HepG2 (cell line): ENCODE data around the gene DHRS4L2. TPM values are rescaled to one million over a fixed set of nuclear protein-coding genes. Genes with fewer than 3 reads are reported as not detected.

Source experiments
- AGO1 ChIP-seq: fragments of 200-400 bp; formaldehyde crosslinking; IDR thresholded peaks from 2 replicates; pipeline ENCODE4 v1.6.1; 2017; ENCODE audit warnings: mild to moderate bottlenecking, low read depth, low read length, moderate library complexity; ENCODE audit not compliant: poor library complexity, severe bottlenecking
- ATAD3A ChIP-seq: sonication (generic); formaldehyde crosslinking; IDR thresholded peaks from 2 replicates; pipeline ENCODE4 v1.4.0; 2020; ENCODE audit warnings: missing genetic modification reagents
- ATF5 ChIP-seq: sonication (generic); formaldehyde crosslinking; IDR thresholded peaks from 2 replicates; pipeline ENCODE4 v1.4.0; 2020; ENCODE audit warnings: mild to moderate bottlenecking, low read depth, missing genetic modification reagents
- ELF1 ChIP-seq: sonication (generic); formaldehyde crosslinking; IDR thresholded peaks from 2 replicates; pipeline ENCODE4 v1.4.0; 2020; ENCODE audit warnings: missing genetic modification reagents
- ESRRA ChIP-seq: sonication (generic); formaldehyde crosslinking; IDR thresholded peaks from 2 replicates; pipeline ENCODE4 v1.5.1; 2020; ENCODE audit warnings: mild to moderate bottlenecking, low read depth, missing genetic modification reagents
- FLYWCH1 ChIP-seq: sonication (generic); formaldehyde crosslinking; IDR thresholded peaks from 2 replicates; pipeline ENCODE4 v1.8.1; 2023; ENCODE audit warnings: mild to moderate bottlenecking, missing genetic modification reagents
- HCFC1 ChIP-seq: fragments of 150-350 bp; IDR thresholded peaks from 2 replicates; pipeline ENCODE4 v1.6.1; 2014; ENCODE audit warnings: low read depth, low read length
- HMGA1 ChIP-seq: sonication (generic); formaldehyde crosslinking; conservative IDR thresholded peaks from 2 replicates; pipeline ENCODE4 v1.4.0; 2020; ENCODE audit warnings: missing genetic modification reagents
- JARID2 ChIP-seq: sonication (generic); formaldehyde crosslinking; IDR thresholded peaks from 2 replicates; pipeline ENCODE4 v1.8.1; 2023; ENCODE audit warnings: missing genetic modification reagents, inconsistent platforms; ENCODE audit not compliant: insufficient replicate concordance
- KLF11 ChIP-seq: IDR thresholded peaks from 2 replicates; pipeline ENCODE4 v1.6.1; 2016; ENCODE audit warnings: missing compliant biosample characterization
- MIXL1 ChIP-seq: IDR thresholded peaks from 2 replicates; pipeline ENCODE4 v1.6.1; 2016
- NBN ChIP-seq: fragments of 450-650 bp; conservative IDR thresholded peaks from 2 replicates; pipeline ENCODE4 v1.6.1; 2017
- NKX3-1 ChIP-seq: sonication (generic); formaldehyde crosslinking; IDR thresholded peaks from 2 replicates; pipeline ENCODE4 v1.5.0; 2020; ENCODE audit warnings: missing genetic modification reagents
- NPAS2 ChIP-seq: sonication (generic); formaldehyde crosslinking; IDR thresholded peaks from 2 replicates; pipeline ENCODE4 v1.8.0; 2022; ENCODE audit warnings: mild to moderate bottlenecking, missing genetic modification reagents, borderline replicate concordance
- ONECUT2 ChIP-seq: sonication (generic); formaldehyde crosslinking; IDR thresholded peaks from 2 replicates; pipeline ENCODE4 v1.4.0; 2020; ENCODE audit warnings: missing genetic modification reagents
- PATZ1 ChIP-seq: sonication (generic); formaldehyde crosslinking; IDR thresholded peaks from 2 replicates; pipeline ENCODE4 v1.4.0; 2020; ENCODE audit warnings: missing genetic modification reagents
- PHB2 ChIP-seq: fragments of 450-650 bp; IDR thresholded peaks from 2 replicates; pipeline ENCODE4 v1.6.1; 2018; ENCODE audit not compliant: partially characterized antibody
- PHF5A ChIP-seq: IDR thresholded peaks from one replicate; pipeline ENCODE4 v1.6.1; 2018; ENCODE audit warnings: low read depth, missing genetic modification reagents; ENCODE audit not compliant: unreplicated experiment
- SALL1 ChIP-seq: sonication (generic); formaldehyde crosslinking; IDR thresholded peaks from 2 replicates; pipeline ENCODE4 v1.8.0; 2022; ENCODE audit warnings: mild to moderate bottlenecking, missing genetic modification reagents
- TARDBP ChIP-seq: sonication (generic); formaldehyde crosslinking; IDR thresholded peaks from 2 replicates; pipeline ENCODE4 v1.8.0; 2022; ENCODE audit warnings: mild to moderate bottlenecking, missing genetic modification reagents
- TFDP2 ChIP-seq: sonication (generic); formaldehyde crosslinking; IDR thresholded peaks from 2 replicates; pipeline ENCODE4 v1.4.0; 2020; ENCODE audit warnings: missing genetic modification reagents
- YEATS2 ChIP-seq: sonication (generic); formaldehyde crosslinking; IDR thresholded peaks from 2 replicates; pipeline ENCODE4 v1.4.0; 2020; ENCODE audit warnings: missing genetic modification reagents, borderline replicate concordance
- ZBTB1 ChIP-seq: sonication (generic); formaldehyde crosslinking; IDR thresholded peaks from 2 replicates; pipeline ENCODE4 v1.4.0; 2020; ENCODE audit warnings: missing genetic modification reagents, borderline replicate concordance
- ZFYVE20 ChIP-seq: sonication (generic); formaldehyde crosslinking; IDR thresholded peaks from 2 replicates; pipeline ENCODE4 v1.8.0; 2023; ENCODE audit warnings: low read depth, mild to moderate bottlenecking, moderate library complexity, missing genetic modification reagents, borderline replicate concordance
- ZNF329 ChIP-seq: sonication (generic); formaldehyde crosslinking; IDR thresholded peaks from 2 replicates; pipeline ENCODE4 v1.9.0; 2021; ENCODE audit warnings: low read depth, mild to moderate bottlenecking, missing genetic modification reagents
- ZNF350 ChIP-seq: sonication (generic); formaldehyde crosslinking; IDR thresholded peaks from 2 replicates; pipeline ENCODE4 v1.4.0; 2020; ENCODE audit warnings: mild to moderate bottlenecking, low read depth, missing genetic modification reagents, borderline replicate concordance
- ZNF557 ChIP-seq: sonication (generic); formaldehyde crosslinking; IDR thresholded peaks from 2 replicates; pipeline ENCODE4 v1.4.0; 2020; ENCODE audit warnings: missing genetic modification reagents
- ZNF670 ChIP-seq: sonication (generic); formaldehyde crosslinking; IDR thresholded peaks from 2 replicates; pipeline ENCODE4 v1.8.0; 2022; ENCODE audit warnings: mild to moderate bottlenecking, missing genetic modification reagents, borderline replicate concordance
- polyA plus RNA-seq, 8 experiments: library from polyadenylated mRNA; depleted of rRNA in 3 of 8; stranded (reverse) in 7 of 8; unstranded in 1 of 8; fragments of >200 nt; fragmentation: Illumina TruSeq in 4 of 8; extraction: Trizol in 4 of 8; gene quantifications; 2 replicates each; pipeline versions ENCODE4 v1.2.1 to v1.2.3, GENCODE V29; 2011 to 2016; ENCODE audit warnings: low read depth in 4 of 8, missing spikeins in 1 of 8, mixed read lengths in 1 of 8; ENCODE audit not compliant: insufficient read depth in 1 of 8
- total RNA-seq, 5 experiments: library from RNA; depleted of rRNA; stranded (reverse); fragments of >200 nt; fragmentation: Illumina TruSeq; extraction: Trizol; gene quantifications; 2 replicates each; pipeline ENCODE4 v1.2.3, GENCODE V29; 2016; ENCODE audit warnings: low read depth in 1 of 5

The DHRS4L2 gene
- total and polyA plus RNA-seq, 2 of the 13 experiments (the other 11 are each of a cell fraction or from before 2014, with no cell fraction given) = 24.7 to 38.2 TPM

GRCh38 chr14:23953464-23954278 lies 35.1 kb upstream of the DHRS4L2 start, which contains the start of gene DHRS4 (continued):
- peak; percentile 85 for TF ChIP-seq MIXL1 (CRISPR knock-in tag)
- peak; percentile 89 for TF ChIP-seq ZNF670 (CRISPR knock-in tag)
- peak; percentile 50 for TF ChIP-seq HCFC1
- TF ChIP-seq PHF5A (CRISPR knock-in tag) = peak; percentile 97
- peak; percentile 55; the same call in 1 of the 2 replicates for TF ChIP-seq ZNF329
- no peak for TF ChIP-seq PHB2
- TF ChIP-seq ZNF350 (CRISPR knock-in tag) = peak; percentile 100
- no peak for TF ChIP-seq HMGA1
- peak; percentile 97 for TF ChIP-seq NKX3-1 (CRISPR knock-in tag)
- peak; percentile 83; the same call in 1 of the 2 replicates for TF ChIP-seq ATAD3A
- TF ChIP-seq ZNF557 = peak; percentile 94
- TF ChIP-seq ATF5 (CRISPR knock-in tag) = 0 out of 2 replicates have a peak, but pooled peaks have one; percentile 83
- TF ChIP-seq ELF1 (CRISPR knock-in tag) = peak; percentile 70
- peak; percentile 60; the same call in 1 of the 2 replicates for TF ChIP-seq KLF11 (CRISPR knock-in tag)
- peak; percentile 100 for TF ChIP-seq ONECUT2
- TF ChIP-seq SALL1 (CRISPR knock-in tag) = peak; percentile 90
- TF ChIP-seq ESRRA (CRISPR knock-in tag) = peak; percentile 76; the same call in 1 of the 2 replicates
- peak; percentile 49 for TF ChIP-seq TFDP2 (CRISPR knock-in tag)
- TF ChIP-seq TARDBP (CRISPR knock-in tag) = peak; percentile 87
- no peak for TF ChIP-seq NBN
- TF ChIP-seq AGO1 = peak; percentile 87
- TF ChIP-seq NPAS2 (CRISPR knock-in tag) = 0 out of 2 replicates have a peak, but pooled peaks have one; percentile 30
- peak; percentile 84 for TF ChIP-seq PATZ1
- peak; percentile 90 for TF ChIP-seq JARID2
- peak; percentile 63; the same call in 1 of the 2 replicates for TF ChIP-seq ZBTB1 (CRISPR knock-in tag)
- TF ChIP-seq YEATS2 = peak; percentile 92
- 0 out of 2 replicates have a peak, but pooled peaks have one; percentile 85 for TF ChIP-seq FLYWCH1 (CRISPR knock-in tag)
- TF ChIP-seq ZFYVE20 (CRISPR knock-in tag) = no peak; the same call in 1 of the 2 replicates
